HEK293 (cell line): ENCODE results near the gene LYZL1.

ENCODE experiments used
- CTCF ChIA-PET: fragments of 350-600 bp; formaldehyde crosslinking; extraction: SDS; loops from one replicate; lab custom pipeline; 2021; ENCODE audit warnings: antibody characterized with exemption; lab: Yijun Ruan, JAX
- POLR2A ChIA-PET: fragments of 300-600 bp; formaldehyde crosslinking; extraction: SDS; loops from one replicate; lab custom pipeline; 2020; ENCODE audit warnings: antibody characterized with exemption, inconsistent platforms; lab: Yijun Ruan, JAX
- H3K27ac ChIP-seq: fragments of 200-500 bp; sonication (Bioruptor generic); 2 replicates; pipeline ENCODE4 v1.5.1; 2014; ENCODE audit warnings: low read depth, low read length, control low read depth, inconsistent platforms; ENCODE audit errors: extremely low read depth
- H3K36me3 ChIP-seq, 2 experiments: fragments of 200-500 bp in 1 of 2; sonication (Bioruptor generic) in 1 of 2; 1 replicate in 1 of 2; 2 replicates in 1 of 2; pipeline ENCODE4 v1.5.1; 2014 to 2017; ENCODE audit warnings: inconsistent platforms in 2 of 2, low read length in 2 of 2; ENCODE audit not compliant: control insufficient read depth in 2 of 2, insufficient read depth in 1 of 2
- H3K4me1 ChIP-seq: fragments of 200-500 bp; sonication (Bioruptor generic); 2 replicates; pipeline ENCODE4 v1.5.1; 2014; ENCODE audit warnings: mild to moderate bottlenecking, low read length, inconsistent platforms; ENCODE audit not compliant: control insufficient read depth, insufficient read depth
- H3K4me3 ChIP-seq: 2 replicates; pipeline ENCODE4 v1.5.1; 2011; ENCODE audit warnings: low read depth, mild to moderate bottlenecking, control low read depth, low read length, moderate library complexity
- H3K9me3 ChIP-seq: fragments of 200-500 bp; sonication (Bioruptor generic); 2 replicates; pipeline ENCODE4 v1.5.1; 2014; ENCODE audit warnings: low read depth, low read length, inconsistent platforms; ENCODE audit not compliant: control insufficient read depth, insufficient read depth
- GFI1B ChIP-seq: fragments of 450-650 bp; formaldehyde crosslinking; IDR thresholded peaks from 2 replicates; pipeline ENCODE4 v1.5.1; 2016; ENCODE audit warnings: missing biosample characterization, missing genetic modification characterization
- HIC1 ChIP-seq: fragments of 450-650 bp; formaldehyde crosslinking; IDR thresholded peaks from 2 replicates; pipeline ENCODE4 v1.5.1; 2016; ENCODE audit warnings: missing biosample characterization, missing genetic modification characterization
- KLF17 ChIP-seq: fragments of 450-650 bp; formaldehyde crosslinking; IDR thresholded peaks from 2 replicates; pipeline ENCODE4 v1.5.1; 2016; ENCODE audit warnings: missing biosample characterization, missing genetic modification characterization
- KLF8 ChIP-seq: fragments of 450-650 bp; formaldehyde crosslinking; IDR thresholded peaks from 2 replicates; pipeline ENCODE4 v1.5.1; 2016; ENCODE audit warnings: missing biosample characterization, missing genetic modification characterization
- MZF1 ChIP-seq: fragments of 450-650 bp; formaldehyde crosslinking; IDR thresholded peaks from 2 replicates; pipeline ENCODE4 v1.5.1; 2017; ENCODE audit warnings: missing biosample characterization, missing genetic modification characterization, borderline replicate concordance
- REST ChIP-seq: fragments of 450-650 bp; formaldehyde crosslinking; IDR thresholded peaks from 2 replicates; pipeline ENCODE4 v1.5.1; 2016; ENCODE audit warnings: missing biosample characterization, missing genetic modification characterization
- WT1 ChIP-seq: fragments of 450-650 bp; formaldehyde crosslinking; IDR thresholded peaks from 2 replicates; pipeline ENCODE4 v1.5.1; 2016; ENCODE audit warnings: missing biosample characterization, missing genetic modification characterization
- ZBTB1 ChIP-seq: fragments of 450-650 bp; formaldehyde crosslinking; IDR thresholded peaks from 2 replicates; pipeline ENCODE4 v1.5.1; 2016; ENCODE audit warnings: missing biosample characterization, missing genetic modification characterization
- ZBTB44 ChIP-seq: fragments of 450-650 bp; IDR thresholded peaks from 2 replicates; pipeline ENCODE4 v1.5.1; 2018; ENCODE audit warnings: missing biosample characterization, mild to moderate bottlenecking, missing genetic modification characterization
- ZBTB48 ChIP-seq: fragments of 450-650 bp; formaldehyde crosslinking; IDR thresholded peaks from 2 replicates; pipeline ENCODE4 v1.5.1; 2016; ENCODE audit warnings: missing biosample characterization, missing genetic modification characterization
- ZFP3 ChIP-seq: fragments of 450-650 bp; formaldehyde crosslinking; IDR thresholded peaks from 2 replicates; pipeline ENCODE4 v1.5.1; 2016; ENCODE audit warnings: low read depth, missing biosample characterization, missing genetic modification characterization
- ZNF112 ChIP-seq: fragments of 450-650 bp; formaldehyde crosslinking; IDR thresholded peaks from 2 replicates; pipeline ENCODE4 v1.5.0; 2017; ENCODE audit warnings: missing biosample characterization, missing genetic modification characterization
- ZNF335 ChIP-seq: fragments of 450-650 bp; formaldehyde crosslinking; conservative IDR thresholded peaks from 2 replicates; pipeline ENCODE4 v1.5.1; 2016; ENCODE audit warnings: missing biosample characterization, missing genetic modification characterization
- ZNF366 ChIP-seq: fragments of 450-650 bp; formaldehyde crosslinking; conservative IDR thresholded peaks from 2 replicates; pipeline ENCODE4 v1.5.1; 2016; ENCODE audit warnings: missing biosample characterization, missing genetic modification characterization
- ZNF449 ChIP-seq: fragments of 450-650 bp; formaldehyde crosslinking; IDR thresholded peaks from 2 replicates; pipeline ENCODE4 v1.5.1; 2017; ENCODE audit warnings: missing biosample characterization, mild to moderate bottlenecking, missing genetic modification characterization, moderate library complexity
- ZNF529 ChIP-seq: fragments of 450-650 bp; formaldehyde crosslinking; IDR thresholded peaks from 2 replicates; pipeline ENCODE4 v1.5.1; 2017; ENCODE audit warnings: missing genetic modification characterization, missing biosample characterization; ENCODE audit not compliant: insufficient replicate concordance
- ZNF639 ChIP-seq: fragments of 450-650 bp; formaldehyde crosslinking; IDR thresholded peaks from 2 replicates; pipeline ENCODE4 v1.5.1; 2016; ENCODE audit warnings: missing biosample characterization, missing genetic modification characterization
- ZNF670 ChIP-seq: fragments of 450-650 bp; formaldehyde crosslinking; IDR thresholded peaks from 2 replicates; pipeline ENCODE4 v1.5.1; 2016; ENCODE audit warnings: missing biosample characterization, missing genetic modification characterization, low read depth
- ZNF76 ChIP-seq: fragments of 450-650 bp; formaldehyde crosslinking; IDR thresholded peaks from 2 replicates; pipeline ENCODE4; 2016; ENCODE audit warnings: low read depth, missing biosample characterization, missing genetic modification characterization, borderline replicate concordance
- ZSCAN16 ChIP-seq: fragments of 450-650 bp; formaldehyde crosslinking; IDR thresholded peaks from 2 replicates; pipeline ENCODE4 v1.5.1; 2016; ENCODE audit warnings: missing biosample characterization, missing genetic modification characterization

Gene LYZL1

GRCh38 chr10:29244978-29245377 is 43.9 kb upstream of the LYZL1 start:
- no peak overlapping the region for H3K4me3 ChIP-seq
- CTCF ChIA-PET = interaction anchor here (1.2 to 2.1 kb wide), 3 partner anchors 9 to 45 kb away, joined by 3 to 8 read pairs (median 3); no protein-coding TSS in a partner anchor
- POLR2A ChIA-PET = no interaction called here

GRCh38 chr10:29245476-29245875 is 43.4 kb upstream of the LYZL1 start:
- no peaks in the 10 kb centered on the region for H3K36me3 ChIP-seq
- H3K4me3 ChIP-seq = no peak overlapping the region
- CTCF ChIA-PET = no interaction called here
- POLR2A ChIA-PET = no interaction called here
- no peak overlapping the region for H3K27ac ChIP-seq
- H3K4me1 ChIP-seq = no peaks in the 10 kb centered on the region
- H3K9me3 ChIP-seq = no peaks in the 10 kb centered on the region
- TF ChIP-seq MZF1 (tag by site-specific recombination) = no peak
- TF ChIP-seq WT1 (tag by site-specific recombination) = no peak
- no peak for TF ChIP-seq ZNF76 (tag by site-specific recombination)
- TF ChIP-seq GFI1B (tag by site-specific recombination) = no peak
- no peak for TF ChIP-seq ZNF529
- no peak for TF ChIP-seq KLF8 (tag by site-specific recombination)
- TF ChIP-seq ZBTB48 (tag by site-specific recombination) = no peak
- no peak for TF ChIP-seq ZNF449 (tag by site-specific recombination)
- TF ChIP-seq HIC1 (tag by site-specific recombination) = no peak

More at GRCh38 chr10:29244978-29245377, 43.9 kb upstream of the LYZL1 start:
- Histone ChIP-seq H3K9me3 (no peaks in the 10 kb centered on the region), H3K27ac (no peak overlapping the region), H3K4me1 (no peaks in the 10 kb centered on the region), H3K36me3 (no peaks in the 10 kb centered on the region)
- TF ChIP-seq ZNF335 = no peak
- no peak for TF ChIP-seq ZNF639
- no peak for TF ChIP-seq ZFP3 (tag by site-specific recombination)
- TF ChIP-seq ZBTB1 (tag by site-specific recombination) = no peak
- no peak for TF ChIP-seq KLF17 (tag by site-specific recombination)
- TF ChIP-seq REST (tag by site-specific recombination) = no peak
- TF ChIP-seq ZNF366 (tag by site-specific recombination) = no peak
- no peak for TF ChIP-seq ZNF112
- TF ChIP-seq ZBTB44 (tag by site-specific recombination) = no peak
- no peak for TF ChIP-seq ZNF670
- no peak for TF ChIP-seq ZSCAN16 (tag by site-specific recombination)
